Measurements from ENCODE around the gene PITX3. TPM values are rescaled to one million over a fixed set of nuclear protein-coding genes. Genes with fewer than 3 reads are reported as not detected.

The PITX3 gene
- total RNA-seq: not detected
- 0.28 TPM for polyA plus RNA-seq (2013, experiment 1 of 2)
- polyA plus RNA-seq (2013, experiment 2 of 2): 0.58 TPM
- long read RNA-seq, experiment 1, partial matches to known transcripts: 0 of 1 reads
- long read RNA-seq, experiment 1, other reads (novel, unspliced or antisense): 0 of 1 reads
- long read RNA-seq, experiment 2: 0 reads
- long read RNA-seq, experiment 3: 0 reads
- long read RNA-seq, experiment 4: 0 reads

DNA sequence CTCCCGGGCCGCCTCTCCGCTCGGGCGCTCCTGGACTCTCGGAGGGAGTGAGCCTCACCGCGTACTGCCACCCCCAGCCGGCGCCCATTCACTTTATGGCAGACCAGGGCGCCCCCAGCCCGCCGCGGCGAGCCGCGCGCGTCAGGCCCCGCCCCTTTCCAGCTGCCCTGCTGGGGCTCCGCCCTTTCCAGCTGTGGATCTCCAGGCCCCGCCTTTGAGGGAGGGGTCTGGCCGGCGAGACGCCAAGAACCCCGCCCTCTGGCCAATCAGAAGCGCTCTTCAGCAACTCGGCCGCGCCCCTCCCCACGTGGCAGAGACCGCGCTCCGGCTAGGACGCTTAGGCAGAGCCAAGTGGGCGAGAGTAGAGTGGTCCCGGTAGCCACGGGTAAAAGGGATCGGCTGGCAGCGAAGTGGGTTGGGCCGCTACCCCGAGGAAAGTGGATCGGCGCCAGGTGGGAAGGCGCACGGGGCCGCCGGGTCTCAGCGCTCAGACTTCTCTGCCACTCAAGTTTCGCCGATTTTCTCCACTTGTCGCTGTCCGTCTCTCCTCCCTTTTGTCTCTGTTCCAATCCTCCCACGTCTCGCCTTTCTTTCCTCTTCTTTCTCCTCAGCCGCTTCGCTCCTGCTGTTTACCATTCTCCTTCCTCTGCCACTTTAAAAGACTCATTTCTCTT lies at the start of gene PITX3:
Gene PITX3, minus strand, starts transcription at position 69 of the 674 bp plus-strand sequence. CDS start 9,432 bp downstream, outside the sequence.
- Histone ChIP-seq H3K9me3 (ENCODE audit: control insufficient read depth, low read length) (no peaks in the 10 kb centered on the region), H3K4me3 (ENCODE audit: low read length) (peak within 1 kb of the TSS; percentile 79), H3K4me1 (ENCODE audit: control insufficient read depth, insufficient read depth, low read length) (no peaks in the 10 kb centered on the region), H3K27ac (ENCODE audit: low read depth, low read length) (no peak within 1 kb of the TSS), H3K27me3 (ENCODE audit: control insufficient read depth, insufficient read depth, low read length, poor library complexity, severe bottlenecking) (peaks cover 69% of the 10 kb centered on the region), H3K9ac (ENCODE audit: extremely low read depth, low read length, poor library complexity, severe bottlenecking) (peak within 1 kb of the TSS; percentile 34), H3K36me3 (ENCODE audit: control insufficient read depth, insufficient read depth, low read length) (no peaks in the 10 kb centered on the region)
- Mint-ChIP-seq H3K4me3 (peak within 1 kb of the TSS; percentile 51), H3K9me3 (no peaks in the 10 kb centered on the region), H3K27ac (no peak within 1 kb of the TSS), H3K36me3 (ENCODE audit: low read depth) (no peaks in the 10 kb centered on the region), H3K27me3 (ENCODE audit: insufficient read depth) (peaks cover 74% of the 10 kb centered on the region), H3K4me1 (peaks cover 21% of the 10 kb centered on the region)
- WGBS, 2 experiments (ENCODE audit: insufficient coverage in 1 of 2, insufficient read length in 1 of 2): 1 to 2% methylated on average over 36 to 57 of the region's 57 CpGs
- DNase-seq: peak; percentile 98
- TF ChIP-seq, protein P1, sequence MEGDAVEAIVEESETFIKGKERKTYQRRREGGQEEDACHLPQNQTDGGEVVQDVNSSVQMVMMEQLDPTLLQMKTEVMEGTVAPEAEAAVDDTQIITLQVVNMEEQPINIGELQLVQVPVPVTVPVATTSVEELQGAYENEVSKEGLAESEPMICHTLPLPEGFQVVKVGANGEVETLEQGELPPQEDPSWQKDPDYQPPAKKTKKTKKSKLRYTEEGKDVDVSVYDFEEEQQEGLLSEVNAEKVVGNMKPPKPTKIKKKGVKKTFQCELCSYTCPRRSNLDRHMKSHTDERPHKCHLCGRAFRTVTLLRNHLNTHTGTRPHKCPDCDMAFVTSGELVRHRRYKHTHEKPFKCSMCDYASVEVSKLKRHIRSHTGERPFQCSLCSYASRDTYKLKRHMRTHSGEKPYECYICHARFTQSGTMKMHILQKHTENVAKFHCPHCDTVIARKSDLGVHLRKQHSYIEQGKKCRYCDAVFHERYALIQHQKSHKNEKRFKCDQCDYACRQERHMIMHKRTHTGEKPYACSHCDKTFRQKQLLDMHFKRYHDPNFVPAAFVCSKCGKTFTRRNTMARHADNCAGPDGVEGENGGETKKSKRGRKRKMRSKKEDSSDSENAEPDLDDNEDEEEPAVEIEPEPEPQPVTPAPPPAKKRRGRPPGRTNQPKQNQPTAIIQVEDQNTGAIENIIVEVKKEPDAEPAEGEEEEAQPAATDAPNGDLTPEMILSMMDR (conservative IDR thresholded peaks at IDR 0.05): peak; percentile 23

DNA sequence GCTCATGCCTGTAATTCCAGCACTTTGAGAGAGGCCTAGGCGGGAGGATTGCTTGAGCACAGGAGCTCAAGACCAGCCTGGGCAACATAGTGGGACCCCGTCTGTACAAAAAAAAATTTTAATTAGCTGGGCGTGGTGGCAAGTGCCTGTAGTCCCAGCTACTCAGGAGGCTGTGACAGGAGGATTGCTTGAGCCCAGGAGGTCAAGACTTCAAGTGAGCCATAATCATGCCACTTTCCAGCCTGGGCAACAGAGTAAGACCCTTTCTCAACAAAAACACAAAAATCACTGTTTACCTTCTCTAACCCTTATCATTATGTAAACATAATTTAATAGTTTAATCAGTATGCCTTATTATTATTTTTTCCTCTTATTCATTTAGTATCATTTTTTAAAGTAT lies 48.5 kb upstream of the PITX3 start:
- 95 to 96% methylated on average over 3 of the region's 3 CpGs for WGBS, 2 experiments (ENCODE audit: insufficient coverage in 1 of 2, insufficient read length in 1 of 2)
- no peak overlapping the region for H3K9ac ChIP-seq (ENCODE audit: extremely low read depth, low read length, poor library complexity, severe bottlenecking)
- H3K4me3 Mint-ChIP-seq: no peak overlapping the region
- TF ChIP-seq, protein P1 (conservative IDR thresholded peaks at IDR 0.05): no peak
- no peaks in the 10 kb centered on the region for H3K27me3 Mint-ChIP-seq (ENCODE audit: insufficient read depth)
- H3K9me3 ChIP-seq (ENCODE audit: control insufficient read depth, low read length): no peaks in the 10 kb centered on the region
- DNase-seq: no peak
- H3K27ac Mint-ChIP-seq: no peak overlapping the region
- H3K4me1 ChIP-seq (ENCODE audit: control insufficient read depth, insufficient read depth, low read length): peaks cover 3% of the 10 kb centered on the region
- H3K36me3 Mint-ChIP-seq (ENCODE audit: low read depth): peaks cover 9% of the 10 kb centered on the region
- H3K9me3 Mint-ChIP-seq: no peaks in the 10 kb centered on the region
- H3K4me3 ChIP-seq (ENCODE audit: low read length): no peak overlapping the region
- peaks cover 9% of the 10 kb centered on the region for H3K36me3 ChIP-seq (ENCODE audit: control insufficient read depth, insufficient read depth, low read length)
- no peaks in the 10 kb centered on the region for H3K27me3 ChIP-seq (ENCODE audit: control insufficient read depth, insufficient read depth, low read length, poor library complexity, severe bottlenecking)
- H3K4me1 Mint-ChIP-seq: peaks cover 8% of the 10 kb centered on the region
- H3K27ac ChIP-seq (ENCODE audit: low read depth, low read length): no peak overlapping the region

GRCh38 chr10:102289356-102289755 lies 48.0 kb upstream of the PITX3 start:
- Mint-ChIP-seq H3K27ac (no peak overlapping the region), H3K4me3 (no peak overlapping the region), H3K9me3 (no peaks in the 10 kb centered on the region), H3K4me1 (peaks cover 7% of the 10 kb centered on the region), H3K27me3 (ENCODE audit: insufficient read depth) (no peaks in the 10 kb centered on the region), H3K36me3 (ENCODE audit: low read depth) (peaks cover 9% of the 10 kb centered on the region)
- TF ChIP-seq, protein P1 (conservative IDR thresholded peaks at IDR 0.05): no peak
- no peak for DNase-seq
- Histone ChIP-seq H3K9ac (ENCODE audit: extremely low read depth, low read length, poor library complexity, severe bottlenecking) (no peak overlapping the region), H3K4me3 (ENCODE audit: low read length) (no peak overlapping the region), H3K9me3 (ENCODE audit: control insufficient read depth, low read length) (no peaks in the 10 kb centered on the region), H3K27ac (ENCODE audit: low read depth, low read length) (no peak overlapping the region), H3K36me3 (ENCODE audit: control insufficient read depth, insufficient read depth, low read length) (peaks cover 9% of the 10 kb centered on the region), H3K4me1 (ENCODE audit: control insufficient read depth, insufficient read depth, low read length) (no peaks in the 10 kb centered on the region), H3K27me3 (ENCODE audit: control insufficient read depth, insufficient read depth, low read length, poor library complexity, severe bottlenecking) (no peaks in the 10 kb centered on the region)
- WGBS, 2 experiments (ENCODE audit: insufficient coverage in 1 of 2, insufficient read length in 1 of 2): 87 to 100% methylated on average over 2 of the region's 2 CpGs
